GM12878 (cell line): ENCODE data around the gene EFCC1. TPM values are rescaled to one million over a fixed set of nuclear protein-coding genes. Genes with fewer than 3 reads are reported as not detected.

Source experiments
- ATAC-seq: fragments of 200-7000 bp; cut with Tn5 transposase; 3 replicates; pipeline ENCODE4 v1.9.1; 2020; ENCODE audit warnings: mild to moderate bottlenecking, moderate library complexity
- BruUV-seq: library from RNA; stranded (reverse); fragments of 400-500 nt; replicated peaks from 2 replicates; lab custom pipeline; 2021; lab: Mats Ljungman, UMichigan
- CTCF ChIA-PET: fragments of 300-600 bp; sonication (Branson Sonifier 250); formaldehyde crosslinking; extraction: SDS; loops from one replicate; lab custom pipeline; 2021; ENCODE audit warnings: inconsistent platforms; lab: Yijun Ruan, JAX
- POLR2A ChIA-PET: fragments of 350-600 bp; formaldehyde crosslinking; extraction: SDS; loops from one replicate; lab custom pipeline; 2021; ENCODE audit warnings: inconsistent platforms; lab: Charles Lee
- RAD21 ChIA-PET: fragments of 300-600 bp; sonication (Branson Sonifier 250); formaldehyde crosslinking; loops from one replicate; lab custom pipeline; 2023; ENCODE audit warnings: antibody characterized with exemption; ENCODE audit not compliant: unreplicated experiment; lab: Charles Lee
- SMC1A ChIA-PET: fragments of 300-600 bp; sonication (Branson Sonifier 250); formaldehyde crosslinking; loops from one replicate; lab custom pipeline; 2023; ENCODE audit not compliant: unreplicated experiment, uncharacterized antibody; lab: Charles Lee
- DNase-seq: peaks from one replicate; pipeline ENCODE4 v3.0.0-alpha.2; 2011; ENCODE audit warnings: low read depth, low spot score
- FAIRE-seq: peaks from 3 replicates; lab custom pipeline; 2011; peaks lifted over from hg19 to GRCh38; lab: Jason Lieb, UNC
- H2AFZ ChIP-seq: 2 replicates; pipeline ENCODE4 v1.6.0; 2011; ENCODE audit warnings: low read depth, low read length, control low read depth; ENCODE audit not compliant: control insufficient read depth
- H3K27ac ChIP-seq: 2 replicates; pipeline ENCODE4 v1.5.1; 2011; ENCODE audit warnings: control low read depth; ENCODE audit not compliant: control insufficient read depth, insufficient read depth
- H3K27me3 ChIP-seq, 2 experiments: replicated peaks in 1 of 2; 2 replicates each; pipeline versions ENCODE4 v1.6.0 to v1.6.1; 2011; ENCODE audit warnings: low read length in 1 of 2; ENCODE audit not compliant: control insufficient read depth in 2 of 2, insufficient read depth in 2 of 2
- H3K36me3 ChIP-seq, 2 experiments: 2 replicates each; pipeline ENCODE4 v1.5.1; 2011; ENCODE audit warnings: low read length in 1 of 2; ENCODE audit not compliant: control insufficient read depth in 2 of 2, insufficient read depth in 2 of 2
- H3K4me1 ChIP-seq: 2 replicates; pipeline ENCODE4 v1.6.1; 2011; ENCODE audit warnings: mild to moderate bottlenecking, low read length, moderate library complexity, mixed read lengths; ENCODE audit not compliant: control insufficient read depth, insufficient read depth
- H3K4me2 ChIP-seq: 2 replicates; pipeline ENCODE4 v1.6.0; 2011; ENCODE audit warnings: control low read depth; ENCODE audit not compliant: control insufficient read depth, insufficient read depth
- H3K4me3 ChIP-seq: fragments of 200-600 bp; sonication (generic); 2 replicates; pipeline ENCODE4 v1.5.1; 2016
- H3K79me2 ChIP-seq: 2 replicates; pipeline ENCODE4 v1.6.0; 2011; ENCODE audit warnings: low read length; ENCODE audit not compliant: control insufficient read depth, insufficient read depth
- H3K9ac ChIP-seq: 2 replicates; pipeline ENCODE4 v1.8.0; 2011; ENCODE audit warnings: low read length, control low read depth, mixed read lengths; ENCODE audit not compliant: control insufficient read depth, insufficient read depth
- H3K9me3 ChIP-seq: replicated peaks from 3 replicates; pipeline ENCODE4 v1.5.1; 2011; ENCODE audit warnings: mild to moderate bottlenecking, low read length; ENCODE audit not compliant: control insufficient read depth, insufficient read depth
- H4K20me1 ChIP-seq: 2 replicates; pipeline ENCODE4 v1.6.0; 2011; ENCODE audit not compliant: control insufficient read depth, insufficient read depth
- CEBPZ ChIP-seq: fragments of 150-350 bp; IDR thresholded peaks from 2 replicates; pipeline ENCODE4 v1.6.1; 2016; ENCODE audit warnings: low read depth, low read length
- ELK1 ChIP-seq: IDR thresholded peaks from 2 replicates; pipeline ENCODE4 v1.6.1; 2012; ENCODE audit warnings: low read depth, low read length, improper control_type of control experiment
- ESRRA ChIP-seq: IDR thresholded peaks from 2 replicates; pipeline ENCODE4 v1.6.1; 2012; ENCODE audit warnings: mild to moderate bottlenecking, low read length, improper control_type of control experiment
- FOXK2 ChIP-seq: fragments of 450-650 bp; IDR thresholded peaks from 2 replicates; pipeline ENCODE4 v1.6.1; 2017; ENCODE audit warnings: mild to moderate bottlenecking, moderate library complexity
- HDAC2 ChIP-seq: fragments of 200-600 bp; sonication (generic); IDR thresholded peaks from 2 replicates; pipeline ENCODE4 v1.6.1; 2017
- KDM1A ChIP-seq: fragments of 200-600 bp; sonication (generic); IDR thresholded peaks from 2 replicates; pipeline ENCODE4 v1.6.1; 2016; ENCODE audit warnings: borderline replicate concordance
- MEF2B ChIP-seq: fragments of 450-650 bp; IDR thresholded peaks from 2 replicates; pipeline ENCODE4 v1.6.1; 2018; ENCODE audit warnings: mild to moderate bottlenecking, moderate library complexity; ENCODE audit not compliant: partially characterized antibody, poor library complexity, severe bottlenecking
- POU2F2 ChIP-seq: IDR thresholded peaks from 3 replicates; pipeline ENCODE4 v1.6.1; 2011; ENCODE audit warnings: low read depth, mild to moderate bottlenecking, low read length, borderline replicate concordance
- PRDM15 ChIP-seq: fragments of 450-650 bp; formaldehyde crosslinking; IDR thresholded peaks from 2 replicates; pipeline ENCODE4 v1.4.0; 2020; ENCODE audit warnings: mild to moderate bottlenecking, moderate library complexity
- RELA ChIP-seq: fragments of 450-650 bp; IDR thresholded peaks from 2 replicates; pipeline ENCODE4 v1.8.0; 2014; ENCODE audit warnings: borderline replicate concordance; ENCODE audit not compliant: partially characterized antibody
- RFX5 ChIP-seq: IDR thresholded peaks from 2 replicates; pipeline ENCODE4 v1.6.1; 2011; ENCODE audit warnings: low read depth, low read length, improper control_type of control experiment
- RUNX3 ChIP-seq: IDR thresholded peaks from 2 replicates; pipeline ENCODE4 v1.6.1; 2012; ENCODE audit warnings: low read length, inconsistent platforms
- SREBF2 ChIP-seq: IDR thresholded peaks from 2 replicates; pipeline ENCODE4 v1.6.1; 2012; ENCODE audit warnings: mild to moderate bottlenecking, low read length
- TARDBP ChIP-seq: IDR thresholded peaks from 2 replicates; pipeline ENCODE4 v1.6.1; 2016; ENCODE audit warnings: borderline replicate concordance
- ZBTB33 ChIP-seq: fragments of 450-650 bp; IDR thresholded peaks from 2 replicates; pipeline ENCODE4 v1.6.1; 2017; ENCODE audit warnings: mild to moderate bottlenecking
- WGBS: methylation state at CpG from one replicate; pipeline ENCODE4 v1.1.6; 2016; ENCODE audit warnings: low lambda C conversion rate; ENCODE audit not compliant: insufficient replicate concordance, insufficient coverage; ENCODE audit errors: missing lambda C conversion rate; 5-methylcytosine and 5-hydroxymethylcytosine counted together
- in situ Hi-C: fragments of 300-500 bp; cut with MboI; formaldehyde crosslinking; loops from 9 replicates; pipeline ENCODE4 v1.14.3; 2018; ENCODE audit warnings: mixed read lengths
- intact Hi-C: fragments of 100-400 bp; cut with micrococcal nuclease; formaldehyde crosslinking; loops from one replicate; pipeline ENCODE4 v1.14.2; 2022; ENCODE audit not compliant: unreplicated experiment
- polyA plus RNA-seq, 11 experiments: library from polyadenylated mRNA; depleted of rRNA in 4 of 11; unstranded in 6 of 11; stranded (reverse) in 5 of 11; fragments of >200 nt; fragmentation: Nextera tagmentation in 4 of 11; fragmentation: Illumina TruSeq in 1 of 11; extraction: Ambion mirVana in 4 of 11; extraction: Trizol in 1 of 11; gene quantifications; 1 replicate in 1 of 11; 2 replicates in 10 of 11; pipeline versions ENCODE4 v1.2.1 to v1.2.3, GENCODE V29; 2011 to 2016; ENCODE audit warnings: inconsistent platforms in 2 of 11, missing spikeins in 2 of 11, low read depth in 1 of 11
- total RNA-seq, 4 experiments: library from RNA; depleted of rRNA in 3 of 4; stranded (reverse); fragments of >200 nt in 3 of 4; fragmentation: Illumina TruSeq in 1 of 4; extraction: Trizol in 1 of 4; gene quantifications; 2 replicates each; pipeline versions ENCODE4 v1.2.1 to v1.2.3, GENCODE V29; 2013 to 2021

The EFCC1 gene
- total and polyA plus RNA-seq, 10 of the 15 experiments (the other 5 are each of a cell fraction or from before 2014, with no cell fraction given) = not detected

- RAD21 ChIA-PET = no interaction called here
- H4K20me1 ChIP-seq = no peaks in the 10 kb centered on the region
- 71% methylated on average over 43 of the region's 43 CpGs for WGBS
- no peaks in the 10 kb centered on the region; the same call in 2 of the 3 replicates for H3K9me3 ChIP-seq
- intact Hi-C loops (no loop called here), in situ Hi-C loops (no loop called here)
- DNase-seq = no peak
- H3K4me1 ChIP-seq = no peaks in the 10 kb centered on the region
- no peak overlapping the region for H2AFZ ChIP-seq
- SMC1A ChIA-PET = no interaction called here
- H3K36me3 ChIP-seq = no peaks in the 10 kb centered on the region
- H3K4me2 ChIP-seq = no peak overlapping the region
- H3K4me3 ChIP-seq = no peak overlapping the region
- no peaks in the 10 kb centered on the region for H3K27me3 ChIP-seq
- no peak overlapping the region for H3K27ac ChIP-seq
- ATAC-seq = no peak
- POLR2A ChIA-PET = no interaction called here
- FAIRE-seq = no peak
- no peaks in the 10 kb centered on the region for H3K79me2 ChIP-seq
- no peak overlapping the region for H3K9ac ChIP-seq
- BruUV-seq = no TSS peak
- CTCF ChIA-PET = no interaction called here
- TF ChIP-seq HDAC2 (no peak), RUNX3 (no peak), ESRRA (no peak), ELK1 (no peak), POU2F2 (no peak), CEBPZ (no peak), PRDM15 (no peak), FOXK2 (no peak), ZBTB33 (no peak), RELA (no peak), TARDBP (no peak), KDM1A (no peak), RFX5 (no peak), MEF2B (no peak), SREBF2 (no peak)
These were observed 44.6 kb downstream of the EFCC1 start for GRCh38 chr3:129045675-129046036.
